ENCODE data around the gene PLIN3. TPM values are rescaled to one million over a fixed set of nuclear protein-coding genes. Genes with fewer than 3 reads are reported as not detected.
"Not testable (repeated sequence)": the region's sequence is repeated elsewhere in the genome, so short reads cannot be mapped to it uniquely, and the experiment has no call there.

Gene PLIN3
- total and polyA plus RNA-seq, 2 of the 4 experiments (the other 2 are of a cell fraction) = 147 to 246 TPM

DNA sequence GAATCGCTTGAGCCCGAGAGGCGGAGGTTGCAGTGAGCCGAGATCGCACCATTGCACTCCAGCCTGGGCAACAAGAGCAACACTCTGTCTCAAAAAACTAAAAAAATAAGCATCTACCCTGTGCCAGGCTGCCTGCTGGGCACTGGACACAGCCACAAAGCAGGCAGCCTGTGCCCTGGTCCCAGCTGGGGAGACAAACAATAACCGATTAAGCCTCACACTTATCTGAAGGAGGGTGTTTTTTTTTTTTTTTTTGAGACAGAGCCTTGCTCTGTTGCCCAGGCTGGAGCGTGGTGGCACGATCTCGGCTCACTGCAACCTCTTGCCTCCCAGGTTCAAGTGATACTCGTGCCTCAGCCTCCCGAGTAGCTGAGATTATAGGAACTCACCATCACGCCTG lies 11.0 kb downstream of the PLIN3 start:
- H3K18ac ChIP-seq (ENCODE audit: low read depth, low read length); POLR2A ChIA-PET (ENCODE audit: unreplicated experiment); H4K8ac ChIP-seq (ENCODE audit: low read depth in 2 of 2, low read length in 2 of 2); H3K27ac ChIP-seq (ENCODE audit: insufficient read depth, low read length); H3K4me3 ChIP-seq (ENCODE audit: insufficient read depth, low read depth, low read length); H3K4ac ChIP-seq (ENCODE audit: low read depth, low read length); H3K56ac ChIP-seq (ENCODE audit: extremely low read depth, insufficient read depth, low read length); H2BK120ac ChIP-seq (ENCODE audit: low read depth, low read length); H3K23ac ChIP-seq (ENCODE audit: low read depth, low read length); H3K9ac ChIP-seq (ENCODE audit: low read depth, low read length); H2AK9ac ChIP-seq (replicated peaks; ENCODE audit: low read depth, low read length, poor library complexity); DNase-seq; CTCF ChIA-PET; dilution Hi-C loops (cut with HindIII; ENCODE audit: low sequenced_read_pairs, unreplicated experiment); H2AFZ ChIP-seq (replicated peaks; ENCODE audit: low read length, poor library complexity); H4K91ac ChIP-seq (ENCODE audit: insufficient read depth, low read depth, low read length); H2AK5ac ChIP-seq (ENCODE audit: low read depth, low read length); H2BK15ac ChIP-seq (ENCODE audit: low read depth, low read length); in situ Hi-C loops (cut with MboI; ENCODE audit: low sequenced_read_pairs); H3K9me3 ChIP-seq (ENCODE audit: control insufficient read depth, insufficient read depth, low read length); H3K14ac ChIP-seq (replicated peaks; ENCODE audit: low read depth, low read length); ATAC-seq (ENCODE audit: low read depth); H3K27me3 ChIP-seq (ENCODE audit: control insufficient read depth, insufficient read depth, low read length); H4K5ac ChIP-seq (ENCODE audit: low read depth, low read length); H2BK20ac ChIP-seq (ENCODE audit: low read depth, low read length); H3K4me2 ChIP-seq (ENCODE audit: low read depth, low read length); BruUV-seq (replicated peaks); H3K4me1 ChIP-seq (ENCODE audit: control insufficient read depth, insufficient read depth, low read length); H3K9me1 ChIP-seq (ENCODE audit: insufficient read depth, low read length); intact Hi-C loops (cut with micrococcal nuclease); H2BK5ac ChIP-seq (ENCODE audit: low read depth, low read length, poor library complexity, severe bottlenecking): not testable (repeated sequence)
- peaks cover 18 to 37% of the 10 kb centered on the region in 2 experiments for H3K79me1 ChIP-seq (ENCODE audit: low read depth in 1 of 2, low read length in 2 of 2)
- no CpG with 5 or more reads among the region's 12 CpGs for WGBS, 2 experiments (ENCODE audit: extremely low coverage in 2 of 2, insufficient read length in 1 of 2)
- peaks cover 65% of the 10 kb centered on the region for H3K36me3 ChIP-seq (ENCODE audit: control insufficient read depth, insufficient read depth, low read length)
- peaks cover 17% of the 10 kb centered on the region; the same call in 1 of the 2 replicates for H4K20me1 ChIP-seq (ENCODE audit: insufficient read depth, low read length)

- H2BK15ac ChIP-seq (ENCODE audit: low read depth, low read length); H3K18ac ChIP-seq (ENCODE audit: low read depth, low read length); H3K9me3 ChIP-seq (ENCODE audit: control insufficient read depth, insufficient read depth, low read length); BruUV-seq (replicated peaks); POLR2A ChIA-PET (ENCODE audit: unreplicated experiment); H4K5ac ChIP-seq (ENCODE audit: low read depth, low read length); H3K4me2 ChIP-seq (ENCODE audit: low read depth, low read length); H3K27ac ChIP-seq (ENCODE audit: insufficient read depth, low read length); H3K56ac ChIP-seq (ENCODE audit: extremely low read depth, insufficient read depth, low read length); H3K4ac ChIP-seq (ENCODE audit: low read depth, low read length); H3K27me3 ChIP-seq (ENCODE audit: control insufficient read depth, insufficient read depth, low read length); H2BK20ac ChIP-seq (ENCODE audit: low read depth, low read length); in situ Hi-C loops (cut with MboI; ENCODE audit: low sequenced_read_pairs); H4K8ac ChIP-seq (ENCODE audit: low read depth in 2 of 2, low read length in 2 of 2); H4K91ac ChIP-seq (ENCODE audit: insufficient read depth, low read depth, low read length); H3K9me1 ChIP-seq (ENCODE audit: insufficient read depth, low read length); H2AK5ac ChIP-seq (ENCODE audit: low read depth, low read length); H3K23ac ChIP-seq (ENCODE audit: low read depth, low read length); H3K4me3 ChIP-seq (ENCODE audit: insufficient read depth, low read depth, low read length); H2AK9ac ChIP-seq (replicated peaks; ENCODE audit: low read depth, low read length, poor library complexity); ATAC-seq (ENCODE audit: low read depth); dilution Hi-C loops (cut with HindIII; ENCODE audit: low sequenced_read_pairs, unreplicated experiment); intact Hi-C loops (cut with micrococcal nuclease); H2AFZ ChIP-seq (replicated peaks; ENCODE audit: low read length, poor library complexity); H2BK5ac ChIP-seq (ENCODE audit: low read depth, low read length, poor library complexity, severe bottlenecking); H3K4me1 ChIP-seq (ENCODE audit: control insufficient read depth, insufficient read depth, low read length); DNase-seq; H3K14ac ChIP-seq (replicated peaks; ENCODE audit: low read depth, low read length); H2BK120ac ChIP-seq (ENCODE audit: low read depth, low read length); H3K9ac ChIP-seq (ENCODE audit: low read depth, low read length): not testable (repeated sequence)
- 89% methylated on average over 3 of the region's 8 CpGs; no CpG with 5 or more reads in 1 of the 2 experiments for WGBS, 2 experiments (ENCODE audit: extremely low coverage in 2 of 2, insufficient read length in 1 of 2)
- Histone ChIP-seq H4K20me1 (ENCODE audit: insufficient read depth, low read length) (peaks cover 13% of the 10 kb centered on the region; the same call in 1 of the 2 replicates), H3K79me1 (ENCODE audit: low read depth in 1 of 2, low read length in 2 of 2) (peaks cover 13 to 33% of the 10 kb centered on the region in 2 experiments; a peak in 2 of 4 replicates), H3K36me3 (ENCODE audit: control insufficient read depth, insufficient read depth, low read length) (peaks cover 60% of the 10 kb centered on the region)
- CTCF ChIA-PET = interaction anchor here (0.7 kb wide), 1 partner anchor 44 kb away, joined by 3 read pairs; no protein-coding TSS in a partner anchor
These were observed 14.0 kb downstream of the PLIN3 start for GRCh38 chr19:4853506-4853905.

Data from IMR-90 (cell line).